ENCODE results near the gene DCUN1D2. TPM values are rescaled to one million over a fixed set of nuclear protein-coding genes. Genes with fewer than 3 reads are reported as not detected.

The DCUN1D2 gene
- total RNA-seq (2021) (38.6 and 44.8 TPM in 2 replicates), Bru-seq, nascent RNA (percentile 81 among the genes with signal in this experiment), BruChase-seq, experiment 1, labeled RNA remaining after a 2-hour chase (percentile 92 among the genes with signal in this experiment), BruChase-seq, experiment 2, labeled RNA remaining after a 6-hour chase (percentile 85 among the genes with signal in this experiment)
- long read RNA-seq, transcript DCUN1D2-208 (7 exons, 2,045 nt) = major isoform, 6 of 23 reads
- long read RNA-seq, partial matches to known transcripts = 4 of 23 reads
- long read RNA-seq, other reads (novel, unspliced or antisense) = 10 of 23 reads

- no TSS peak for BruUV-seq (replicated peaks)
- peak; percentile 91 for DNase-seq (ENCODE audit: low spot score)
- peaks cover 18% of the 10 kb centered on the region for H3K4me1 ChIP-seq (ENCODE audit: insufficient read depth, low read length, poor library complexity, severe bottlenecking)
- CTCF ChIA-PET = interaction anchor here (0.6 kb wide), 1 partner anchor 577 kb away, joined by 9 read pairs; no protein-coding TSS in a partner anchor
- peak within 1 kb of the TSS; percentile 94 for H3K4me3 ChIP-seq (ENCODE audit: low read depth, low read length, poor library complexity, severe bottlenecking)
- peak within 1 kb of the TSS; percentile 89 for H3K27ac ChIP-seq (ENCODE audit: low read depth, low read length, poor library complexity, severe bottlenecking)
- no peaks in the 10 kb centered on the region for H3K27me3 ChIP-seq (replicated peaks; ENCODE audit: insufficient read depth, low read depth, low read length, poor library complexity)
- no peaks in the 10 kb centered on the region for H3K9me3 ChIP-seq (ENCODE audit: low read depth, low read length, poor library complexity, severe bottlenecking)
- intact Hi-C loops (cut with micrococcal nuclease; ENCODE audit: unreplicated experiment) = no loop called here
- peaks cover 7% of the 10 kb centered on the region for H3K36me3 ChIP-seq (ENCODE audit: insufficient read depth, low read length, poor library complexity, severe bottlenecking)
- TF ChIP-seq EZH2 (IDR thresholded peaks at IDR 0.05; ENCODE audit: borderline replicate concordance, low read depth, low read length, poor library complexity, severe bottlenecking) = no peak
- no peak for TF ChIP-seq CTCF (conservative IDR thresholded peaks at IDR 0.05; ENCODE audit: low read depth, low read length)
- POLR2A ChIA-PET (ENCODE audit: low non-redundant PET) = interaction anchor here (0.7 kb wide), 1 partner anchor 10 kb away, joined by 4 read pairs; no protein-coding TSS in a partner anchor
These were observed at the start of gene DCUN1D2 for GRCh38 chr13:113490496-113491417. DCUN1D2 (minus strand) TSS chr13:113490711; CDS start chr13:113490669, 42 bp downstream.

- Histone ChIP-seq H3K9me3 (ENCODE audit: low read depth, low read length, poor library complexity, severe bottlenecking) (no peaks in the 10 kb centered on the region), H3K4me3 (ENCODE audit: low read depth, low read length, poor library complexity, severe bottlenecking) (no peak overlapping the region), H3K4me1 (ENCODE audit: insufficient read depth, low read length, poor library complexity, severe bottlenecking) (peaks cover under 1% of the 10 kb centered on the region), H3K27ac (ENCODE audit: low read depth, low read length, poor library complexity, severe bottlenecking) (no peak overlapping the region), H3K36me3 (ENCODE audit: insufficient read depth, low read length, poor library complexity, severe bottlenecking) (no peaks in the 10 kb centered on the region), H3K27me3 (replicated peaks; ENCODE audit: insufficient read depth, low read depth, low read length, poor library complexity) (no peaks in the 10 kb centered on the region)
- POLR2A ChIA-PET (ENCODE audit: low non-redundant PET) = no interaction called here
- no TSS peak for BruUV-seq (replicated peaks)
- TF ChIP-seq CTCF (conservative IDR thresholded peaks at IDR 0.05; ENCODE audit: low read depth, low read length) = no peak
- TF ChIP-seq EZH2 (IDR thresholded peaks at IDR 0.05; ENCODE audit: borderline replicate concordance, low read depth, low read length, poor library complexity, severe bottlenecking) = no peak
- peak; percentile 17 for DNase-seq (ENCODE audit: low spot score)
- intact Hi-C loops (cut with micrococcal nuclease; ENCODE audit: unreplicated experiment) = no loop called here
- CTCF ChIA-PET = no interaction called here
These were observed 49.3 kb upstream of the DCUN1D2 start for GRCh38 chr13:113539822-113540221.

- intact Hi-C loops (cut with micrococcal nuclease; ENCODE audit: unreplicated experiment) = no loop called here
- TF ChIP-seq EZH2 (IDR thresholded peaks at IDR 0.05; ENCODE audit: borderline replicate concordance, low read depth, low read length, poor library complexity, severe bottlenecking) (no peak), CTCF (conservative IDR thresholded peaks at IDR 0.05; ENCODE audit: low read depth, low read length) (no peak)
- CTCF ChIA-PET = no interaction called here
- no peaks in the 10 kb centered on the region for H3K27me3 ChIP-seq (replicated peaks; ENCODE audit: insufficient read depth, low read depth, low read length, poor library complexity)
- H3K4me1 ChIP-seq (ENCODE audit: insufficient read depth, low read length, poor library complexity, severe bottlenecking) = no peaks in the 10 kb centered on the region
- H3K27ac ChIP-seq (ENCODE audit: low read depth, low read length, poor library complexity, severe bottlenecking) = no peak overlapping the region
- no TSS peak for BruUV-seq (replicated peaks)
- H3K36me3 ChIP-seq (ENCODE audit: insufficient read depth, low read length, poor library complexity, severe bottlenecking) = no peaks in the 10 kb centered on the region
- POLR2A ChIA-PET (ENCODE audit: low non-redundant PET) = no interaction called here
- DNase-seq (ENCODE audit: low spot score) = no peak
- H3K4me3 ChIP-seq (ENCODE audit: low read depth, low read length, poor library complexity, severe bottlenecking) = no peak overlapping the region
- no peaks in the 10 kb centered on the region for H3K9me3 ChIP-seq (ENCODE audit: low read depth, low read length, poor library complexity, severe bottlenecking)
These were observed 48.7 kb upstream of the DCUN1D2 start for GRCh38 chr13:113539176-113539575.
